ENCODE measurements around the gene GARIN5A.

The GARIN5A gene

DNA sequence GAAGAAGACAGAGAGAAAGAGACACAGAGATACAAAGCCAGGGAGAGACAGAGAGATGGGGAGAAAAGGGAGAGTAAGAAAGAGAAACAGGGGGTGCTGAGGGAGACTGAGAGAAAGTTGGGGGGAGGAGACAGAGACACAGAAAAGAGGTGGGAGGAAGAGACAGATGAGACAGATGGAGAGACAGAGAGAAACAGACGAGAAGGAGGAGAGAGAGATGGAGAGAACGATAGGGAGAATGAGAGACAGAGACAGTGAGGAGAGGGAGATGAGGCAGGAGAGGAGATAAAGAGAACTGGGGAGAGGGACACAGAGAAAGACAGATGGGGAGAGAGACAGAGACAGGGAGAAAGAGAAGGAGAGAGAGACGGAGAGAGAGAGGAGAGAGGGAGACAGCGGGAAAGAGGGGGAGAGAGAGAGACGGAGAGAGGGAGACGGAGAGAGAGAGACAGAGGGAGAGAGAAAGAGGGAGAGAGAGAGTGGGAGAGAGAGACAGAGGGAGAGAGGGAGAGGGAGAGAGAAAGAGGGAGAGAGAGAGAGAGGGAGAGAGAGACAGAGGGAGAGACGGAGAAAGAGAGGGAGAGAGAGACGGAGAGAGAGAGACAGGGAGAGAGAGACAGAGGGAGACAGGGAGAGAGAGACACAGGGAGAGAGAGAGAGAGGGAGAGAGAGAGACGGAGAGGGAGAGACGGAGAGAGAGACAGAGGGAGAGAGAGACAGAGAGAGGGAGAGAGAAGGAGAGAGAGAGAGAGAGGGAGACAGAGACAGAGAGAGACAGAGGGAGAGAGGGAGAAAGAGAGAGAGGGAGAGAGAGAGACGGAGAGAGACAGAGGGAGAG is 21.8 kb upstream of the GARIN5A start:
- DNase-seq (ENCODE audit: low spot score) = no peak
- TF ChIP-seq, protein P1, sequence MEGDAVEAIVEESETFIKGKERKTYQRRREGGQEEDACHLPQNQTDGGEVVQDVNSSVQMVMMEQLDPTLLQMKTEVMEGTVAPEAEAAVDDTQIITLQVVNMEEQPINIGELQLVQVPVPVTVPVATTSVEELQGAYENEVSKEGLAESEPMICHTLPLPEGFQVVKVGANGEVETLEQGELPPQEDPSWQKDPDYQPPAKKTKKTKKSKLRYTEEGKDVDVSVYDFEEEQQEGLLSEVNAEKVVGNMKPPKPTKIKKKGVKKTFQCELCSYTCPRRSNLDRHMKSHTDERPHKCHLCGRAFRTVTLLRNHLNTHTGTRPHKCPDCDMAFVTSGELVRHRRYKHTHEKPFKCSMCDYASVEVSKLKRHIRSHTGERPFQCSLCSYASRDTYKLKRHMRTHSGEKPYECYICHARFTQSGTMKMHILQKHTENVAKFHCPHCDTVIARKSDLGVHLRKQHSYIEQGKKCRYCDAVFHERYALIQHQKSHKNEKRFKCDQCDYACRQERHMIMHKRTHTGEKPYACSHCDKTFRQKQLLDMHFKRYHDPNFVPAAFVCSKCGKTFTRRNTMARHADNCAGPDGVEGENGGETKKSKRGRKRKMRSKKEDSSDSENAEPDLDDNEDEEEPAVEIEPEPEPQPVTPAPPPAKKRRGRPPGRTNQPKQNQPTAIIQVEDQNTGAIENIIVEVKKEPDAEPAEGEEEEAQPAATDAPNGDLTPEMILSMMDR (IDR thresholded peaks at IDR 0.05; ENCODE audit: extremely low read depth, missing control alignments) = no peak

DNA sequence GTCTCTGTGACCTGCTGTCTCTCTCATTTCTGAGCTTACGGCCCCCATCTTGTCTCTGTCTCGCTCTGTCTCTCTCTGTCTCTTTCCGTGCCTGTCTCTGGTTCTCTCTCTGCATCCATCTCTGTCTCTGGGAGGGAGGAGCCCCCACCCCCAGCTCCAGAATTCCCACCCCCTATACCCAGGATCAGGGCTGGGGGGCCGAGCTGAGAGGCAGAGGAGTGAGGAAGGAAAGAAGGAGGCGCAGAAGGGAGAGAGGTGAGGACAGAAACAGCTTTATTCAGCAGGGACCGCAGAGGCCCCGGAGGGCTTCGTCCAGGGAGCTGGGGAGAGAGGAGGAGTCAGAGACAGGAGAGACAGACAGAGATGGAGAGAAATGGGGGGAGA is 20.4 kb upstream of the GARIN5A start:
- no peak for DNase-seq (ENCODE audit: low spot score)
- TF ChIP-seq, protein P1 (IDR thresholded peaks at IDR 0.05; ENCODE audit: extremely low read depth, missing control alignments) = no peak

DNA sequence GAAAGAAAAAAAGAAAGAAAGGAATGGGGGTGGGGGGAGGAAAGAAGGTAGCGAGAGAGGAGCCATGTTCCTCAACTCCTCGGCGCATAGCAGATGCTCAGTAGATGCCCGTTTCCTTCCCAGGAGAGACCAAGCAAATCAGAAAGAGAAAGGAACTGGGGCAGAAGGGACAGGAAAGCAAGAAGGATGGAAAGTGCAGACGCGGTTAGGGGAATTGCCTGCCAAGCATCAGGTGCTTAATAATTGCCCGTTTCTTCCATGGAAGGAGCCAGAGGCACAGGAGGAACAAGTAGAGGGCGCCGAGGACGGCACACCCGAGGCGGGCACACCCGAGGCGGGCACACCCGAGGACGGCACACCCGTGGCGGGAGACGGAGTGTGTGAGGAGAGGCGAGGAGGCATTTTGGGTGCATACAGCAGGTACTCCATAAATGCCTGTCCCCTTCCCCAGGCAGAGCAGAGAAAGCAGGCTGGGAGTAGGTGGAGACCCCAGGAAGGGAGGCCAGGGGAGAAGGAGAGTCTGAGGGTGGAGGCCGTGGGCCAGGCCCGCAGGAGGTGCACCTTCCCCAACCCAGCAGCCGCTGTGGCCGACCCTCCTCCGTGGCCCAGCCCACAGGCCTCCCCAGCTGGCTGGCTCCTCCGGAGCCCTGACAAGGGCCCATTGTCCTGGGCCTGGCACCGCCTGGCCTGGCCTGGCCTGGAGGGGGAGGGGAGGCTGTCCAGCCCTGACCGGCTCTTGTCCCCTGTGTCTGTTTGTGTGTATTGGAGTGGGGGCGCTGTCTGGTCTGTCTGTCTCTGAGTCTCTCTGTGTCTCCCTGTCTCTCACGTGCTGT is 19.8 kb upstream of the GARIN5A start:
- TF ChIP-seq, protein P1 (IDR thresholded peaks at IDR 0.05; ENCODE audit: extremely low read depth, missing control alignments) = no peak

GRCh38 chr19:50495020-50495531 is 18.4 kb upstream of the GARIN5A start:
- DNase-seq (ENCODE audit: low spot score) = no peak
- TF ChIP-seq, protein P1 (IDR thresholded peaks at IDR 0.05; ENCODE audit: extremely low read depth, missing control alignments) = no peak

More for the DNA sequence above, 19.8 kb upstream of the GARIN5A start:
- DNase-seq (ENCODE audit: low spot score) = no peak

- TF ChIP-seq, protein P1 (IDR thresholded peaks at IDR 0.05; ENCODE audit: extremely low read depth, missing control alignments) = no peak
- no peak for DNase-seq (ENCODE audit: low spot score)
These were observed 17.8 kb upstream of the GARIN5A start for GRCh38 chr19:50494186-50495019.

DNA sequence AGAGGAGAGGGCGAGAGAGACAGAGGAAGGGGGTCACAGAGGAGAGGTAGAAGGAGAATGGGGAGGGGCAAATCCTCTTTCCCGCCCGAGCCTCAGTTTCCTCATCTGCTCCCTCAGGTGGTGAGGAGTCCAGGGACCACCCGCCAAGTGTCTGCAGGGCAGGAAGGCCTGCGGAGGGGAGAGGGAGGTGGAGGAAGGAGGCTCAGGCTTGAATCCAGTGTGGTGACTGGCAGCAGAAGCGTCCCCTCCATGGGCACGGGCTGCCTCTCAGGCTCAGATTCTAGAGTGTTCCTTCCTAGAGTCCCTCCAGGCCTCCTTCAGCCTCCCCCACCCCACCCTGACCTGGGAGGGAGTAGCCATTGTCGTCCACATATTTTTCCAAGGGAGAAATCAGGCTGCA is 16.5 kb upstream of the GARIN5A start:
- TF ChIP-seq, protein P1 (IDR thresholded peaks at IDR 0.05; ENCODE audit: extremely low read depth, missing control alignments) = no peak
- no peak for DNase-seq (ENCODE audit: low spot score)

Data from GM20000 (cell line).